Esophagus mucosa (tissue), 1 donor: ENCODE data around the gene SIGLEC15. TPM values are rescaled to one million over a fixed set of nuclear protein-coding genes. Genes with fewer than 3 reads are reported as not detected.

ENCODE experiments used
- ATAC-seq: fragments of 200-7000 bp; cut with Tn5 transposase; one replicate; pipeline ENCODE4 v1.9.1; 2020
- total RNA-seq: library from RNA; stranded (reverse); gene quantifications from one replicate; pipeline ENCODE4 v1.2.4, GENCODE V29; 2023
- donor health status: DM: yes; HTN: yes; CAD: no.

The SIGLEC15 gene
- total RNA-seq, 1 donor from 2014 or later, result not detected

DNA sequence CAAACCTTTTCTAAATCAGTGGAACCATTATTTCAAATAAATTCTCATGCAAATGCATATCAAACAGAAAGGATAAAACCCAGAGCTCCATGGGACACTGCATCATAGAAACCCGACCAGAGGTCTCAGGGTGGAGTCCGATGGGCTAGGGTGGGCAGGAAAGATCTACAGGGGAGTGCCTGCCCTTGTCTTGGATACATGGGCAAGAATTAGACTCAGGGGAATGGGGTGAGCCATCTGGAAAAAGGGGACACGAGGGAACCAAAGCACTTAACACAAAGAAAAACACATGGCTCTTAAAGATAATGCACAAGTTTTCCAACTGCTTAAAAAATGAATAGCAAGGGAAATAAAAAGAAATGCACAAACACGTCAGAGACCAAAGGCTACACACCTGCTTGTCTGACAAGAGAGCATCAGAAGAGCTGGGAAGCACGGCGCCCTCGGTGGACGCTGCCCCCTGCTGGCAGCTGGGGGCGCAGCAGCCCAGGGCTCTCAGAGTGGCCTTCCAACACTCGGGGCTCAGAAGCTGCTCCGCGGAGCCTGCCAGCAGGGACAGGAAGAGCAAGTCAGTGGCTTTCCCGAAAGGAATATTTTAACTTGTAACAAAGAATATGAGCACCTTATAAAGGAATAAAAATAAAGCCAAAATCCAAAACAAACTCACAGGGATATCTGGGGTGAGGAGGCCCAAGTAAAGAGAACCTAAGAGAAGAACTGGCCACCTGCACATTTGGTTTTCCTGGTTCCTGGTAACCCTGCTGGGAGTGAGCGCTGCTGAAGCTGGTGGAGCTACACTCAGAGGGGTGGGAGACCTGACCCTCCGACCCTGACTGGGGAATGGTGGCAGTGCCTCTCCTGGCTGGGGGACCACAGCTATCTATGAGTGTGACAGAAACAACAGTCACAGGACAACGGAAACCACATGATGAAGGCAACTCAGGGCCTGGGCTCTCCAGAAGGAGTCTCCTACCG, 54.5 kb downstream of the SIGLEC15 start:
- peak; percentile 91 for ATAC-seq

DNA sequence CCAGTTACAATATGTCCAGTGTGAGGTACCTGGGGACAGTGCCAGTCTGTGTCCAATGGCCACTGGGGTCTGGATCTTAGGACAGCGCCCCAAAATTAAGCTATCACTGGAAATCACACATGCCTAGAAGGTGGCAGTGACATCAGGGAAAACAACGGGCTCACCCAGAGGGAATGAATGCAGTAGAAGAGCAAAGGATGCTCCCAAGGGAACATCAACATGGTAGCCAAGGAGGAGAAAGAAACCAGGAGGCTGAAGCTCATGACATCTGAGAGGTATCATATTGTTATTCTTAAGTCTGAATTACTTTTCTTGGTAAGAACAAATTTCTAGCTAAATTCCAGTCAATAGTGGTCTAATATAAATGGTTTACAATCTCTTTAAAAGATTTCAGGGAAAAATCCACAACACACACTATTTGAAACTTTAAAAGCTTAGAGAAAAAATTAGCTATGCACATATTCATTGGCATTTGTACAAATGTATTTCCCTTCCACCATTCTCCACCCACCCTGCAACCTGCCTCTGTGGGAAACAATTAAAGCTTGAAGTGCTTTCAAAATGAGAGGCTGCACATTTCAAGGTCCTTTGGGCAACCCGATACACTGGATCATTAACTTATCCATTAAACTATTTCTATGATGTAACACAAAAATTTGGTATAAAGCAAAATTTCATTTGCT, 55.5 kb downstream of the SIGLEC15 start:
- ATAC-seq, result no peak

DNA sequence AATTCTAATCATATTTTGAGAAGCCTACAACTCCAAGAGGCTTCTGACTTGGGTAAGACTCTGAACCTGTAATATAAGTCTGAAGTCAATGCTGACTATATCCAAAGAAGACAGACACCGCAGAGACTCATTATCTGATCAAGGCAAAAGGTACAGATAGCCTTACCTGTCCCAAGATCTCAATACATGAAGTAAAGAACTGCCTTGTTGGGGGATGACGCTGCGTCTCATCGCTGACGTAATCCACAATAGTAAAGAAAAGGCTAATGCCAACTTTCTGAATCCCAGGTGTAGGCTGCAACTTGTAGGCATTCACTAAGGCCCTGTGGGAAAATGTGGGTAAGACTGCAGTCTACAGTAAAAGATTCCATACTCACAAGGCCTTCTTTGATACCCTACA, 62.1 kb downstream of the SIGLEC15 start:
- ATAC-seq, result no peak

DNA sequence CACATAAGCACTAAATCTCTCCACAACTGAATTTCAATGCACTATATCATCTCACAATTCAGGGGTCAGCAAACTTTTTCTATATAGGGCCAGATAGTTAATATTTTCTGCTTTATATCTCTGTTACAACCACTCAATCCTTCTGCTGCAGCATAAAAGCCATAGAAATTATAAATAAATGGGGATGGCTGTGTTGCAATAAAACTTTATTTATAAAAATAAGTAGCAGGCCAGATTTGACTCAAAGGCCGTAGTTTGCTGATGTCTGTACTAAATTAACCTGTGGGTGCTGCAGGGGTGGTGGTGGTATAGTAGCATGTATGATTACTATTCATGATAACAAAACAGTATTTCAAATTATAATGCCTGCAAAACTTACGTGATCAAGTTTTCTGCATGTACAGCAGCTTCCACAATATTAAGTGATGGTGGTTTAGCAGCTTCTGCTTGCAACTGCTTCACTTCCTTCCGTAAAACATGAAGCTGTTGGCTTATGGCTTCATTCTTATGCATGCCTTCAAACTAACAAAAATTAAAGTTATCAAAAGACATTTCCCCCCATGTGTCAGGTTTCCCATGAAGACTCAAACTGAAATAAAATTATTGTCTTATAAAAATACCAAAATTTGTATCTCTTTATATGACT, 64.1 kb downstream of the SIGLEC15 start:
- ATAC-seq, result no peak

DNA sequence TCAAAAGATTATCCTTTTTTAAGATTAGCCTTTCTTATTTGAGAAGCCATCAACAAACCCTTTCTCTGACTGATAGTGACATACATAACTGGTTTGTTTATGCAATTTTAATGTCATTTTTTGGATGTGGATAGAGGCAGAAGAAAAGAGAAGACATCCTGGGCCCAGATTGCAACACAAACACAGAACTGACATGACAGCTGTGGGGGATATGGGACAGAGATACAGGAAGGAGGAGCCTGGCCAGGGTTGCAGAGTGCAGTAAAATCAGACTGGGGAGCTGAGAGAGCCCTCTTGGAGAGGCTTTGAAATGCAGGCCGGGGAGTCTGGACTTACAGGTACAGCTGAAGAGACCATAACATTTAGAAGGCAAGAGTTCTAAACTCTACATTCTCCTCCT, 65.1 kb downstream of the SIGLEC15 start:
- no peak for ATAC-seq

DNA sequence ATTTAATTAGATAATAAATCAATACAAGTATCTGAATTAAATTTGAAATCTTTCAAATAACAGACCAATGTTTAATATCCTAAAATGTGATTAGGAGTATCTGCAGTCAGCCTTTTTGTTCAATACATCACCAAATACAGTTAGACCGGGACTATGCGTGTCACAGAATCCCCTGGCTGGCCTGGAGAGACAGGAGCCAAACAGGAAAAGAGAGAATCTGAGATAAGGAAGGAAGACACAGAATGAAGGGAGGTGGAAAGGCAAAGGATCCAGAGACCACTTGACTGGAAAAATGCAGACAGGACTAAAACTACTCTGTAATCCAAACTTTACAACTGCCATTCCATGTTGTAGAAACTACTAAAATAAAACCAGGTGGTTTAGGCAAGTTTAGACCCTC, 66.3 kb downstream of the SIGLEC15 start:
- ATAC-seq, result no peak

Other genes starting within 250 kb of the SIGLEC15 start
- gene SLC14A2, start 210.2 kb upstream of the SIGLEC15 start, total RNA-seq, result not detected
- 0.52 TPM for gene SLC14A1, start 101.5 kb upstream of the SIGLEC15 start, total RNA-seq
- gene EPG5, start 141.7 kb downstream of the SIGLEC15 start, total RNA-seq, result 12.2 TPM
- 4.7 TPM for gene PSTPIP2, start 246.6 kb downstream of the SIGLEC15 start, total RNA-seq